Measurements from ENCODE around the gene SELENOO.

GRCh38 chr22:50245214-50246072, 44.6 kb downstream of the SELENOO start:
- TF ChIP-seq ZNF70 (CRISPR knock-in tag; IDR thresholded peaks at IDR 0.05) (no peak), ZNF565 (CRISPR knock-in tag; conservative IDR thresholded peaks at IDR 0.05; ENCODE audit: low read depth) (no peak), SNAI2 (CRISPR knock-in tag; IDR thresholded peaks at IDR 0.05) (no peak), ARNTL (CRISPR knock-in tag; IDR thresholded peaks at IDR 0.05; ENCODE audit: borderline replicate concordance, low read depth) (no peak), PATZ1 (CRISPR knock-in tag; IDR thresholded peaks at IDR 0.05; ENCODE audit: borderline replicate concordance) (no peak), CSDC2 (CRISPR knock-in tag; IDR thresholded peaks at IDR 0.05) (no peak), BACH2 (CRISPR knock-in tag; IDR thresholded peaks at IDR 0.05; ENCODE audit: borderline replicate concordance) (no peak), POU6F1 (CRISPR knock-in tag; IDR thresholded peaks at IDR 0.05; ENCODE audit: borderline replicate concordance, low read depth) (no peak), OSR1 (CRISPR knock-in tag; IDR thresholded peaks at IDR 0.05) (no peak), TSHZ2 (CRISPR knock-in tag; IDR thresholded peaks at IDR 0.05) (no peak)
- TF ChIP-seq, protein P1, sequence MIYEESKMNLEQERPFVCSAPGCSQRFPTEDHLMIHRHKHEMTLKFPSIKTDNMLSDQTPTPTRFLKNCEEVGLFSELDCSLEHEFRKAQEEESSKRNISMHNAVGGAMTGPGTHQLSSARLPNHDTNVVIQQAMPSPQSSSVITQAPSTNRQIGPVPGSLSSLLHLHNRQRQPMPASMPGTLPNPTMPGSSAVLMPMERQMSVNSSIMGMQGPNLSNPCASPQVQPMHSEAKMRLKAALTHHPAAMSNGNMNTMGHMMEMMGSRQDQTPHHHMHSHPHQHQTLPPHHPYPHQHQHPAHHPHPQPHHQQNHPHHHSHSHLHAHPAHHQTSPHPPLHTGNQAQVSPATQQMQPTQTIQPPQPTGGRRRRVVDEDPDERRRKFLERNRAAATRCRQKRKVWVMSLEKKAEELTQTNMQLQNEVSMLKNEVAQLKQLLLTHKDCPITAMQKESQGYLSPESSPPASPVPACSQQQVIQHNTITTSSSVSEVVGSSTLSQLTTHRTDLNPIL (CRISPR knock-in tag; IDR thresholded peaks at IDR 0.05; ENCODE audit: low read depth), result no peak
